Measurements from ENCODE around the gene MDGA2. TPM values are rescaled to one million over a fixed set of nuclear protein-coding genes. Genes with fewer than 3 reads are reported as not detected.

MDGA2 gene
- total and polyA plus RNA-seq, 12 donors, result 0.05 to 0.15 TPM; not detected in 10

DNA sequence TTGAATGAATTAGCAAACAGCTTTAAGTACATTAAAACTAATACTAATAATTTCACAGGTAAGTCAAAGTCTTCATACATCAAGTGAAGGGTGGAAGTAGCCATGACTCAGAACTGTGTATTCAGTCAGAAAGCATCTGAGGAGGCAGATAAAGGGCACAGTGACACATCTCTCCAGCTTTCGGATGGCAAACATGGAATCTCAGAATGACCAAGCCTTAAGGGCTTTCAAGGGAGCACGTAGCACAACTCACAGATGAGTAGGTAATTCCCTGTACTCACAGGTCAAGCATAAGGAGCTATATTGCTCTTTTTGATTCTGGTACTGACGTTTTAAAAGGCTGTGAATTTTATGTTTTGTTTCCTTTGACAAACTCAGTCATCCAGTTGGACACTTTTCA lies 56.0 kb downstream of the MDGA2 start:
- DNase-seq, result no peak
- Histone ChIP-seq H3K36me3 (no peaks in the 10 kb centered on the region), H3K4me3 (no peak overlapping the region), H3K9me3 (no peaks in the 10 kb centered on the region), H3K4me1 (no peaks in the 10 kb centered on the region), H3K27me3 (no peaks in the 10 kb centered on the region), H3K27ac (no peak overlapping the region)
- TF ChIP-seq, protein P1, sequence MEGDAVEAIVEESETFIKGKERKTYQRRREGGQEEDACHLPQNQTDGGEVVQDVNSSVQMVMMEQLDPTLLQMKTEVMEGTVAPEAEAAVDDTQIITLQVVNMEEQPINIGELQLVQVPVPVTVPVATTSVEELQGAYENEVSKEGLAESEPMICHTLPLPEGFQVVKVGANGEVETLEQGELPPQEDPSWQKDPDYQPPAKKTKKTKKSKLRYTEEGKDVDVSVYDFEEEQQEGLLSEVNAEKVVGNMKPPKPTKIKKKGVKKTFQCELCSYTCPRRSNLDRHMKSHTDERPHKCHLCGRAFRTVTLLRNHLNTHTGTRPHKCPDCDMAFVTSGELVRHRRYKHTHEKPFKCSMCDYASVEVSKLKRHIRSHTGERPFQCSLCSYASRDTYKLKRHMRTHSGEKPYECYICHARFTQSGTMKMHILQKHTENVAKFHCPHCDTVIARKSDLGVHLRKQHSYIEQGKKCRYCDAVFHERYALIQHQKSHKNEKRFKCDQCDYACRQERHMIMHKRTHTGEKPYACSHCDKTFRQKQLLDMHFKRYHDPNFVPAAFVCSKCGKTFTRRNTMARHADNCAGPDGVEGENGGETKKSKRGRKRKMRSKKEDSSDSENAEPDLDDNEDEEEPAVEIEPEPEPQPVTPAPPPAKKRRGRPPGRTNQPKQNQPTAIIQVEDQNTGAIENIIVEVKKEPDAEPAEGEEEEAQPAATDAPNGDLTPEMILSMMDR (IDR thresholded peaks at IDR 0.05), result no peak
- no peak for ATAC-seq
- WGBS, 2 donors, result 67 to 70% methylated on average over 3 of the region's 3 CpGs
- intact Hi-C loops (cut with DNase I), result no loop called here

DNA sequence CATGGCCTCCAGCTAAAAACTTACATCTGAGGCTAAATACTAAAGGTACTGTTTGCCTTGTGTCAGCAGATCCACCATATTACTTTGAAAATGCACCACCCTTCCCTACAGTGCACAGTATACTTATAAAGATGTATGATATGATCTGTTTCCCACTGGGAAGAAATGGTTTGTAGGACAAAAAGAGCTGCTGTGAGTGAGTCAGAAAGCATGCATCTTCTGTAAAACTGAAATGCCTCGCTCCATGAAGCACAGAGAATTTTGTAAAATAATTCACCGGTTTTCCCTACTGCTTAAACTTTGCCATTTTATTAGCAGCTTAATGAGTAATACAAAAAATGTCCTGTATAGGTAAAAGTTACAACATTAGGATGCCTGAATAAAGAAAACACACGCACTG lies 68.8 kb downstream of the MDGA2 start:
- TF ChIP-seq, protein P1 (IDR thresholded peaks at IDR 0.05), result no peak
- 87 to 93% methylated on average over 3 of the region's 3 CpGs for WGBS, 2 donors
- Histone ChIP-seq H3K36me3 (no peaks in the 10 kb centered on the region), H3K4me1 (no peaks in the 10 kb centered on the region), H3K27ac (no peak overlapping the region), H3K27me3 (no peaks in the 10 kb centered on the region), H3K4me3 (no peak overlapping the region), H3K9me3 (peaks cover 0 to 9% (median 0%) of the 10 kb centered on the region in 11 donors)
- intact Hi-C loops (cut with DNase I), result no loop called here
- no peak for ATAC-seq
- no peak for DNase-seq

GRCh38 chr14:47596860-47597259 lies 78.5 kb downstream of the MDGA2 start:
- H3K4me3 ChIP-seq, result no peak overlapping the region
- 70 to 89% methylated on average over 2 of the region's 2 CpGs for WGBS, 2 donors
- ATAC-seq, result no peak
- no peak for DNase-seq
- H3K4me1 ChIP-seq, result no peaks in the 10 kb centered on the region
- no peak overlapping the region for H3K27ac ChIP-seq
- no peaks in the 10 kb centered on the region for H3K36me3 ChIP-seq
- TF ChIP-seq, protein P1 (IDR thresholded peaks at IDR 0.05), result no peak
- no peaks in the 10 kb centered on the region for H3K27me3 ChIP-seq
- peaks cover 0 to 10% (median 0%) of the 10 kb centered on the region in 11 donors for H3K9me3 ChIP-seq
- intact Hi-C loops (cut with DNase I), result no loop called here

DNA sequence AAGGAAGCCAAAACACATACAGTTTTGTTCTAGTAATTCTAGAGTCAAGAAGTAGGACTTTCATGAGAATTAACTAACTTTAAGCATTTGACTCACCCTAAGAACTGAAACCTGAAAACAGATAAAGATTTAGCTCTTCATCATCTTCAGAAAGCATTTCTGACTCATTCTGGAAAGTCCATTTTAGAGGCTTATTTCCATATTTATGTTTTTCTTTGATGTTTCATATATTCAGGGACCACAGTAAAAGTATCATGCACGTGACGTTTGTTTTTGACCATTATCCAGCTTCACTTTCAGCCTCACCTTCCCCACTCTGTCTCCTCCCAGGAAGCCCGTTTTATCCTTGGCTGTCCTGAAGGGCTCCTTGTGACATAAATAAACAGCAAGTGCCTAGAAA lies 79.2 kb downstream of the MDGA2 start:
- Histone ChIP-seq H3K4me3 (no peak overlapping the region), H3K27me3 (no peaks in the 10 kb centered on the region), H3K9me3 (peaks cover 0 to 10% (median 0%) of the 10 kb centered on the region in 11 donors), H3K36me3 (no peaks in the 10 kb centered on the region), H3K27ac (no peak overlapping the region), H3K4me1 (no peaks in the 10 kb centered on the region)
- TF ChIP-seq, protein P1 (IDR thresholded peaks at IDR 0.05), result no peak
- DNase-seq, result no peak
- intact Hi-C loops (cut with DNase I), result no loop called here
- 80% methylated on average over 3 of the region's 3 CpGs for WGBS, 2 donors
- no peak for ATAC-seq
